ENCODE measurements around the gene CARD19. TPM values are rescaled to one million over a fixed set of nuclear protein-coding genes. Genes with fewer than 3 reads are reported as not detected.

The CARD19 gene
- total RNA-seq, 4 donors from 2014 or later: 54.0 to 83.6 (median 78.1) TPM

DNA sequence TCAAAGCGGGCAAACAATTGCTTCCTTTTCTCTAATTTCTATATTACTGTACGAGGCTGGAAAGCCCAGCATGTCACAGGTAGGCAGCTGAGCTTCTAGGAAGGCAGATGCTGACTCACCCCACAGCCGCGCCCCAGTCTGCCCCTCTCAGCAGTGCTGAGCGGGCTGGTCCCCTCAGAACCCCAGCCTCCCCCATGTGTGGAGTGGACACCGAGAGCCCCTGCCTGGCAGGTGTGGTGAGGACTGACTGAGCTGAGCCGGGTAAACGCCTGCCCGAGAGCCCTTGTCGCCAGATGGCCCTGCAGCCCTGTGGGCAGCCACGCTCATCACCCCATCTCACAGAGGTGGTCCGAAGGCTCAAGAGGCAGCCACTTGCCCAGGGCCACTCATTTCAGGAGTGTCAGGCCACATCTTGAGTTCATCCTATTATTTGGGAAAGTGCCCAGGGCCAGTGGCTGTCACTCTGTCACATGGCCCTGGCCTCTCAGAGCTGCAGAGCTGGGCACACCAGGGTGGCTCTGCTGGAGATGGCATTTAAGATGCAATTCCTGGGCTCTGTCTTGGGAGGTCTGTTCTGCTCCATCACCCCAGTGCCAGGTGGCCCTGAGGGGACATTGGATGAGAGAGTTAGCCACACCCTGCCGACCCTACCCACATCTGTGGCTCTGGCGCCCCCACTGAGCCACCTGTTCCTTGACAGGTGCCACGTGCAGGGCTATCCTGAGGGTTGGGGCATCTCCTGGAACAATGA, 12.4 kb downstream of the CARD19 start:
- intact Hi-C loops (cut with DNase I): no loop called here
- Histone ChIP-seq H3K9me3 (peaks cover 0 to 6% (median 0%) of the 10 kb centered on the region in 4 donors), H3K27ac (replicated peaks in 1 of 4) (no peak overlapping the region), H3K4me3 (no peak overlapping the region), H3K4me1 (peaks cover 7 to 29% (median 17%) of the 10 kb centered on the region in 4 donors), H3K36me3 (peaks cover 17 to 56% (median 47%) of the 10 kb centered on the region in 4 donors), H3K27me3 (no peaks in the 10 kb centered on the region)
- TF ChIP-seq, protein P1, sequence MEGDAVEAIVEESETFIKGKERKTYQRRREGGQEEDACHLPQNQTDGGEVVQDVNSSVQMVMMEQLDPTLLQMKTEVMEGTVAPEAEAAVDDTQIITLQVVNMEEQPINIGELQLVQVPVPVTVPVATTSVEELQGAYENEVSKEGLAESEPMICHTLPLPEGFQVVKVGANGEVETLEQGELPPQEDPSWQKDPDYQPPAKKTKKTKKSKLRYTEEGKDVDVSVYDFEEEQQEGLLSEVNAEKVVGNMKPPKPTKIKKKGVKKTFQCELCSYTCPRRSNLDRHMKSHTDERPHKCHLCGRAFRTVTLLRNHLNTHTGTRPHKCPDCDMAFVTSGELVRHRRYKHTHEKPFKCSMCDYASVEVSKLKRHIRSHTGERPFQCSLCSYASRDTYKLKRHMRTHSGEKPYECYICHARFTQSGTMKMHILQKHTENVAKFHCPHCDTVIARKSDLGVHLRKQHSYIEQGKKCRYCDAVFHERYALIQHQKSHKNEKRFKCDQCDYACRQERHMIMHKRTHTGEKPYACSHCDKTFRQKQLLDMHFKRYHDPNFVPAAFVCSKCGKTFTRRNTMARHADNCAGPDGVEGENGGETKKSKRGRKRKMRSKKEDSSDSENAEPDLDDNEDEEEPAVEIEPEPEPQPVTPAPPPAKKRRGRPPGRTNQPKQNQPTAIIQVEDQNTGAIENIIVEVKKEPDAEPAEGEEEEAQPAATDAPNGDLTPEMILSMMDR (IDR thresholded peaks at IDR 0.05): no peak
- TF ChIP-seq POLR2A (IDR thresholded peaks at IDR 0.05; ENCODE audit: low read depth): no peak
- TF ChIP-seq POLR2AphosphoS5 (IDR thresholded peaks at IDR 0.05): no peak
- no peak for TF ChIP-seq EP300 (IDR thresholded peaks at IDR 0.05)
- no peak for DNase-seq (ENCODE audit: extremely low spot score)
- WGBS: 76% methylated on average over 10 of the region's 15 CpGs

DNA sequence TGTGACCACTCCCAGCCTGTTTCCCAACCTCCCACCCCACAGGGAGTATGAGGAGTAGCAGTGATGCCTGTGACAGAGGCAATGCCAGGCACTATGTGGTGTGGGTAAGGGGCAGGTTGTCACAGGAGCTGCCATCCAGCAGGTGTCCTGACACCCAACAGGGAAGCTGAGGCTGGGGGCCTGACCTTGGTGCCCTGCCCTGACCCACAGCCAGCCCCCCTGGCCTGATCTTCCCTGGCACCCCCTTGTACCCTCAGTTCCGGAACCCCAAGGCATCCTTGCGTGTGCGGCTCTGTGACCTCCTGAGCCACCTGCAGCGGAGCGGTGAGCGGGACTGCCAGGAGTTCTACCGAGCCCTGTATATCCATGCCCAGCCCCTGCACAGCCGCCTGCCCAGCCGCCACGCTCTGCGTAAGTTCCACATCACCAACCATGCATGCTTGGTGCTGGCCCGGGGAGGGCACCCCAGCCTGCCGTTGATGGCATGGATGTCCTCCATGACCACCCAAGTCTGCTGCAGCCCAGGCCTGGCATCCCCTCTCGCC, 14.4 kb downstream of the CARD19 start:
- DNase-seq (ENCODE audit: extremely low spot score): no peak
- no peaks in the 10 kb centered on the region for H3K9me3 ChIP-seq
- H3K27ac ChIP-seq (replicated peaks in 1 of 4): no peak overlapping the region
- H3K27me3 ChIP-seq: no peaks in the 10 kb centered on the region
- peaks cover 20 to 71% (median 59%) of the 10 kb centered on the region in 4 donors for H3K36me3 ChIP-seq
- intact Hi-C loops (cut with DNase I): no loop called here
- no peak for TF ChIP-seq POLR2A (IDR thresholded peaks at IDR 0.05; ENCODE audit: low read depth)
- TF ChIP-seq, protein P1 (IDR thresholded peaks at IDR 0.05): no peak
- TF ChIP-seq EP300 (IDR thresholded peaks at IDR 0.05): no peak
- TF ChIP-seq POLR2AphosphoS5 (IDR thresholded peaks at IDR 0.05): no peak
- H3K4me3 ChIP-seq: no peak overlapping the region
- WGBS: 88% methylated on average over 3 of the region's 14 CpGs
- H3K4me1 ChIP-seq: peaks cover 7 to 29% (median 18%) of the 10 kb centered on the region in 4 donors

DNA sequence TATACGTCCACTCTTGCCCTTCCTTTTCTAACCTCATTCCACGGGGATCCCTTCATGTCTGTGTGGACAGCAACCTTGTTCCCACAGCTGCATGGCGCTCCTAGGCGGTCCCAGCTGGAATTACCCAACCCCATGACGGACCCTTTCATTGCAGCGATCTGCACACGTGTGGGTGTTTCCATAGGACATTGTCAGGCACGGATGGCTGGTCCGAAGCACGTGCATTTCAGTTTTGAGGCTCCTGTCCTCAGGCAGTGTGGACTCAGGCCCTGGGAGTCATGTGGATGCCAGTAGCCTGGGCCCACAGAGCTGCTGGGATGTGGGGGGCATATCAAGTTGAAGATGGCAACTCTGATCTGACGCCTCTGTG, 15.0 kb downstream of the CARD19 start:
- no peaks in the 10 kb centered on the region for H3K27me3 ChIP-seq
- H3K9me3 ChIP-seq: no peaks in the 10 kb centered on the region
- TF ChIP-seq EP300 (IDR thresholded peaks at IDR 0.05) (no peak), POLR2A (IDR thresholded peaks at IDR 0.05; ENCODE audit: low read depth) (no peak), POLR2AphosphoS5 (IDR thresholded peaks at IDR 0.05) (no peak)
- TF ChIP-seq, protein P1 (IDR thresholded peaks at IDR 0.05): no peak
- H3K4me3 ChIP-seq: no peak overlapping the region
- H3K36me3 ChIP-seq: peaks cover 20 to 71% (median 59%) of the 10 kb centered on the region in 4 donors
- peaks cover 7 to 31% (median 21%) of the 10 kb centered on the region in 4 donors for H3K4me1 ChIP-seq
- WGBS: 91% methylated on average over 10 of the region's 11 CpGs
- intact Hi-C loops (cut with DNase I): no loop called here
- H3K27ac ChIP-seq (replicated peaks in 1 of 4): no peak overlapping the region
- DNase-seq (ENCODE audit: extremely low spot score): no peak

DNA sequence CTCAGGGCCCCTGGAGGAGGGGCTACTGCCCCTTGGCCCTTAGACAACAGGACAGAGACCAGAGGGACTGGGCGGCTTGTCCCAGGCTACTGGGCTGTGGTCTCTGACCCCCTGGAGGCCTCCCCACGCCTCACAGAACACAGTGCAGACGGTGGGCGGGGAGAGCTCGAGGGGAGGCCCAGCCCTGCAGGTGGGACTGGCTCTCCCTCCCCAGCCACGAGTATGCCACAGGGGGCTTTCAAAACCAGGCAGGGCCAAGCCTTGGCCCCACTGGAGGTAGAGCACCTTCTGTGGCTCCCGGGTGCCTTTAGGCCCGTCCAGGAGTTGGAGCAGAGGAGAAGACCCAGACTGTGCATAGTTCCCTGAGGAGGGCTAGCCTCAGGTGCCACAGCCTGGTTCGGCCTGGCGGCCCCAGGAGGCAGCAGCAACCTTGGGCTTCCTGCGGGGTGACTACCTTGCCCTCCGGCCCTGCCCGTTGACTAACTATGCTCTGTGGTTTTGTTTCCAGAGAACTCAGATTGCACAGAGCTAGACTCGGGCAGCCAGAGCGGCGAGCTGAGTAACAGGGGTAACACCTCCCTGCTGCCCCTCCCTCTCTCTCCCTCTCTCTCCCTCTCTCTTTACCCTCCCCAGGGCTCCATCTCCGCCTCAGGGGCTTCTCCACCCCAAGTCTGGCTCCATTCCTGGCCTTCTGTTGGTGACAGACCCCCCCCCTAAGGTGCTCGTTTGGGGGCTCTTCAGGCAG, 15.5 kb downstream of the CARD19 start:
- Histone ChIP-seq H3K27ac (replicated peaks in 1 of 4) (no peak overlapping the region), H3K4me1 (peaks cover 13 to 35% (median 27%) of the 10 kb centered on the region in 4 donors), H3K27me3 (no peaks in the 10 kb centered on the region), H3K4me3 (no peak overlapping the region), H3K36me3 (peaks cover 20 to 71% (median 59%) of the 10 kb centered on the region in 4 donors), H3K9me3 (no peaks in the 10 kb centered on the region)
- WGBS: 90% methylated on average over 15 of the region's 18 CpGs
- intact Hi-C loops (cut with DNase I): no loop called here
- TF ChIP-seq EP300 (IDR thresholded peaks at IDR 0.05) (no peak), POLR2A (IDR thresholded peaks at IDR 0.05; ENCODE audit: low read depth) (no peak), POLR2AphosphoS5 (IDR thresholded peaks at IDR 0.05) (no peak)
- TF ChIP-seq, protein P1 (IDR thresholded peaks at IDR 0.05): no peak
- DNase-seq (ENCODE audit: extremely low spot score): no peak

All from esophagus muscularis mucosa (tissue), 4 donors.